Dermis blood vessel endothelial cell (primary cell): ENCODE results near the gene MIEF1. TPM values are rescaled to one million over a fixed set of nuclear protein-coding genes. Genes with fewer than 3 reads are reported as not detected.
"Not testable (repeated sequence)": the region's sequence is repeated elsewhere in the genome, so short reads cannot be mapped to it uniquely, and the experiment has no call there.

Source experiments
- DNase-seq: peaks from one replicate; pipeline ENCODE4 v3.0.0; 2010
- total RNA-seq: library from RNA; depleted of rRNA; stranded (reverse); fragments of >200 nt; gene quantifications from 2 replicates; pipeline ENCODE4 v1.2.3, GENCODE V29; 2014

MIEF1 gene
- total RNA-seq, 1 donor from 2014 or later: 19.4 TPM

DNA sequence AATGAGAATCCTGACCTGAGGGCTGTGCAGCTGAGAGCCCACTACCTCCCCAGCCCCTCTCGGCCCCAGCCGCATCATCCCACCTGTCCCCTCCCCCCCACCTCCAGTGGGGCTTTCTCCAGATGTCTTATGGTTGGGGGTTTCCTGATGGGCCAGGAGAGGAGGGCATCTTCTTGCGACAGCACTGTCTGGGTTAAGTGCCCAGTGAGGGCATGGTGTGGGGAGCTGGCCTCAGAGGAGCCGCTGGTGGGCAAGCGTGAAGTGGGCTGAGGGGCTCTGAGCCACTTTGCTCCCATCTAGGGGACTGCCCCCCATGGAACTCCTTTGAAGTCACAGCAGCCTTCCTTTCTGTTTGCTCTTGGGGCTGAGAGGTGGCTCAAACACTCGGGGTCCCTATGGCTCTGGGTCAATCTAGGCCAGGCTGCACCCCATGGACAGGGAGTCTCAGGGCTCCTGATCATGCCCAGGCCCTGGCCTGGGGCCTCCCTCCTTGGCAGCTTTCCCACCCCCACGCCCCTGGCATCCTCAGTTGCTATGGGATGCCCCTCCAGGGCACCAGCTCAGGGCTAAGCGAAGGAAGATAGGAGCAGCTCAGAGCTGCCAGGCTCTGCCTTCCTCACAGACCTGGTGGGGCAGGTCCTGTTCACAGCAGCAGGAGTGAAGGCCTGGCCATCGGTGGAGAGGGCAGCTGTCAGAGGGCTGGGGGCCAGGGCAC, 11.0 kb upstream of the MIEF1 start:
- DNase-seq: no peak

- DNase-seq: no peak
Measured at GRCh38 chr22:39491696-39492095, 10.4 kb upstream of the MIEF1 start.

- DNase-seq: no peak
Measured at GRCh38 chr22:39492186-39492585, 9.9 kb upstream of the MIEF1 start.

DNA sequence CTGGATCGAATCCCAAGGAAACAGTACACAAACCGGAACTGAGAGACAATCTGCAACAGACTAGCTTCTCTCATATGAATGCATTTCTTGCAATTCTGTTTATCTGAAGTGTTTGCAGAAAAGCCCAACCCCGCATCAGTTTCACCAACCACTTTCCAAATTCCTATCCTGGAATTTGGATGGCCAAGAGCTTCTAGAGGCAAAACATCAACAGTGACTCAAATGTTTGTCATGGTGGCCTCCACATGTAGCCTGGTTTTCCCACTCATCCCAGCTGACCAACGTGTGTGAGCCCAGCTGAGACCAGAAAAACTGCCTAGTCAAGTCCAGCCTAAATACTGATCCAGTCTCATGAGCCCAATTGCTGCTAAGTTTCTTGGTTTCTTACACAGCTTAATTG, 8.3 kb upstream of the MIEF1 start:
- DNase-seq: no peak

DNA sequence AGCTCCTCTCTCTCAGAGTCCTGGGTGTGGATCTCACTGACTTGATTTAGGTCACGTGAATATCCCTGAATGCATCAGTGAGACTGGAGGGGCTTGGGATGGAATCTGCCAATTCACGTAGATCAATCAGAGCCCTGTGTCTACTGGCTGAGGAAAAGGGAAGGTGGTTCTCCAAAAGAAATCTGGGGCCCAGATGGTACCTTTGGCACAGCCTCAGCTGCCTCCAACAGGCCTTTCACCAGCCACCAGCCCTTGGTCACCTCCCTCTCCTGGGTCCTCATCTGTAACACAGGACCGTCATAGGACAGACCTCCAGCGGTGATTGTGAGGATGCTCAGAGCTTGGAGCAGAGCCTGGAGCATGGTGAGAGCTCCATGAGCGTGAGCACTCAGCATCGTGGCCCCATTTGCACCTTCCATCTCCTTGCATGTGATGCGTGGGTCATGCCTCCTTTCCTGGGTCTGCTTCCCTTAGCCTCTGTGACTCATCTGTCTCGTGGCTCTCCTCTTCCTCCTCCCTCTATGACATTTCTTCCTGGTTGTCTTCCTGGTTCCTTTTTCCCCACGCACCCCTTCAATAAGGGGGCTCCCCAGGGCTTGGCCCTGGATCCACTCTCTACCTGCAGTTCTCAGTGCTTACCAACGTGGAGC, 7.5 kb upstream of the MIEF1 start:
- DNase-seq: no peak

GRCh38 chr22:39496131-39496838, 5.8 kb upstream of the MIEF1 start:
- DNase-seq: peak; percentile 82

GRCh38 chr22:39497429-39497828, 4.7 kb upstream of the MIEF1 start:
- no peak for DNase-seq

DNA sequence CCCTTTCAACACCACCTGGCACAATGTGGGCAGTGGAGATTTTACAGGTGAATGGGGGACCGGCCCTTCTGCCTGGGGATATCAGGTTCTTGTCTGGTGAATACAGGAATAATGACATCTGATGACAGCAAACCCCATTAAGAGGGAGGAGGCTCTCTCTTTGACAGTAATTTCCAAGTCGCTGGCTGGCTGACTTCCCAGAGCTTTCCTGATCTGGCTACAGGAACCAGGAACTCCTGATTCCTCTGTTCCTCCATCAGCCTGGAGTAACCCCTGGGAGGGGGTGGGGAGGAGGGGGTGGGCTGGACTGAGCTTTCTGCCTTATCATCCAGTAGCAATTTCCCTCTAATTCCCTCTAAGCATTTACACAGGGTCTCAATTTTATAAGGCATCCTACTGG, 3.7 kb upstream of the MIEF1 start:
- DNase-seq: no peak

DNA sequence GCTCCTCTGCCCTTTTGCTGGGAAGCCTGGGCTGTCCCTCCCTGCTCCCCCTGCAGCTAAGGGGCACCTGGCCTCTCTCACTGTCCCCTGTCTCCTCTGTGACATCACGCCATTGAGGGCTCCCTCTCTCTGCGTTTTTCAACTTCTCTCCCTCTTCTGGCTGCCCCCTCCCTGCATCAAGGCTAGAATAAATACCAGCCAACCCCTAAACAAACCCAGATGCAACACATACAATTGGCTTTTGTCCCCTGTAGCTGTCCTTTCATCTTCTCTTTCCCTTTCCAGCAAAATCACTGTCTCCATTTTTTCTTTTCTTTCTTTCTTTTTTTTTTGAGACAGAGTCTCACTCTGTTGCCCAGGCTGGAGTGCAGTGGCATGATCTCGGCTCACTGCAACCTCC, 3.3 kb upstream of the MIEF1 start:
- no peak for DNase-seq

GRCh38 chr22:39500101-39500500, 2.0 kb upstream of the MIEF1 start:
- DNase-seq: no peak

GRCh38 chr22:39501644-39502108, 414 bp upstream of the MIEF1 start:
- DNase-seq: no peak

DNA sequence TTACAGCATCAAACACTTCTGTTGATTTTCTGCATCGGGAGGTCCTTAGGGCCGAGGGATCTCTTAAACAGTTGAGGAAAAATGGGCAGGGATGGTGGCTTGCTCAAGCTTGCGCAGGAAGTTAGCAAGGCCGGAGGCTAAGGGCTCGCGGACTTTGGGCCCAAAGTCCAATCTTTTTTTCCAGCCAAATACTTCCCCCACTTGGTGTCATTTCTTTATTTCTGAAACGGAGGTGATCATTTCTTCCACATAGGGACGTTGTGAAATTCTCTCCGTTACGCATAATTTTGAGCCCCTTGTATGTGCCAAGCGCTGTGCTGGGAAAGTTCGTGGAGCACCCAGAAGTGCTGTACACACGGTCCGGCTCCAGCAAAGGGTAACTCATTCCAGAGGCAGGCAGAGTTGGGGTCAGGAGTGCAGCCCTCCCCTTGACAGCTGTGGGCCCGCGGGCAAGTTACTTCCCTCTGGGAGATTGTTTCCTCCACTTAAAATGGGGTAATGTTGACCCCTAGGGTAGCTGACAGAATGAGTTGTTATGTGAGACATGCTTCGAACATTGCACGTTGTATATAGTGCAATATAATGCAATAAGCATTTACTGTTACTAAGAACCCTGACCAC, 809 bp downstream of the MIEF1 start:
- no peak for DNase-seq

GRCh38 chr22:39503630-39504029, 1.5 kb downstream of the MIEF1 start:
- DNase-seq: no peak

GRCh38 chr22:39504071-39504470, 2.0 kb downstream of the MIEF1 start:
- DNase-seq: no peak

- DNase-seq: not testable (repeated sequence)
Measured at GRCh38 chr22:39507021-39507420, 4.9 kb downstream of the MIEF1 start.

- no peak for DNase-seq
Measured at GRCh38 chr22:39508393-39508792, 6.3 kb downstream of the MIEF1 start.

- no peak for DNase-seq
Measured at GRCh38 chr22:39510529-39511149, 8.5 kb downstream of the MIEF1 start.

- no peak for DNase-seq
Measured at GRCh38 chr22:39511226-39511625, 9.1 kb downstream of the MIEF1 start.

GRCh38 chr22:39512026-39512425, 9.9 kb downstream of the MIEF1 start:
- no peak for DNase-seq

DNA sequence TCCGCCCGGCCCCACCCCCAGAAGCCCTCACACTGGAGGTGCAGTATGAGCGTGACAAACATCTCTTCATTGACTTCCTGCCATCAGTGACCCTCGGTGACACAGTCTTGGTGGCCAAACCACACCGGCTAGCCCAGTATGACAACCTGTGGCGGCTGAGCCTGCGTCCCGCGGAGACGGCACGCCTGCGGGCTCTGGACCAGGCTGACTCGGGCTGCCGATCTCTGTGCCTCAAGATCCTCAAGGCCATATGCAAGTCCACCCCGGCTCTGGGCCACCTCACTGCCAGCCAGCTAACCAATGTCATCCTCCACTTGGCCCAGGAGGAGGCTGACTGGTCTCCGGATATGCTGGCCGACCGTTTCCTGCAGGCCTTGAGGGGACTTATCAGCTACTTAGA, 11.7 kb downstream of the MIEF1 start:
- DNase-seq: no peak

GRCh38 chr22:39514373-39514973, 12.4 kb downstream of the MIEF1 start:
- DNase-seq: peak; percentile 66

DNA sequence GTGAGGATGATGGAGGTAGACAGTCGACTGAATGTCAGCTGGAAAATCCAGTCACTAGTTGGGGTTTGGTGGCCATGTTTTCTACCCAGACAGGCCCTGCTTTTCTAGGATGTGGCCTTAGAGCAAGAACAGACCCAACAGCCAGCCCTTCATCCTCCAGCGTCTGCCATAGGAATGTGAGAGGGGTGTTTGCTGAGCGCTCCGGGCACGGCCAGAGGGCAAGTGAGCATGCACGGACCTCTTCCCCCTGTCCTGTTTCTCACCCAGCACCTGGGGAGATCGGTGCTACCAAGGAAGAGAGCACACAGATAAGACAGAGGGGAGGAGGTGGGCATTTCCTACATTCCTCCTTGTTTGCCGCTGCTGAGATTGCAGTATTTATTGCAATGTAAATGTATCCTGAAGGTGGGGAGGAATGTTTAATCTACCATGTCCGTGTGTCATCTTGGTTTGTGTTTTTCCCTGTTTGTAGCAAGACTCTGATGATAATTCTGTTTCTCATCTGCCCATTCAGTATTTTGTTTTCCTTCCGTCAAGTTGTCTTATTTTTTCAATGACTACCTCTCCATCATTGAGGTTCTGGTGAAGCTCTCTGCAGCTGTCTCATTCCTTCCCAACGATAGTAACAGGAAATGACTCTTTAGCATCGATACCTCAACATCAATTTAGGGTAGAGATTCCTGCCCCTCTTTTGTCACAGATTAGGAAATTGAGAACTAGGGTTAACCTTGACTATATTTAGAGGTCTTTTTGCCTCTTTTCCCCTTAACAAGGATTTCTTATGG, 13.4 kb downstream of the MIEF1 start:
- DNase-seq: no peak
